Measurements from ENCODE around the gene PAX5.

PAX5 gene

DNA sequence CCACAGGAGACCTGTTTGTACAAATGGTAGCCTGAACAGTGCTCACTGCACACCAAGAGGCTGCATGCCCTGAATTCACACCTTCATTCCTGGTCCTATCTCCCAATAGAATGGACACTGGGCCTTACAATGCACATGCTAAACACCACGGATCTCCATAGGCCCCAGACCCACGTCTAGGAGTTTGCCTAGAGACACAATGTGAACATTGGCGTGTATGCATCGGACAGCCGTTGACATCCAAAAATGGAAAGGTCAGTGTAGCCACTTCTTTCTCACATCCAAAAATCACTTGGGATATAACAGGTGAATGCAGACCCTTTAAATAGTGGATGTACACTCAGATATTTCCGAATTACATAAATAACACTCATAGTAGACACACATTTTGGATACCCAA lies 927 bp downstream of the PAX5 start:
- no peak for DNase-seq
- no peak overlapping the region for H3K9ac ChIP-seq (ENCODE audit: low read depth, low read length)
- no peaks in the 10 kb centered on the region; the same call in 1 of the 2 replicates for H4K20me1 ChIP-seq (ENCODE audit: insufficient read depth, low read length)
- H3K4me2 ChIP-seq (ENCODE audit: insufficient read depth, low read length), result no peak overlapping the region
- no peak overlapping the region for H3K4me3 ChIP-seq (ENCODE audit: low read depth in 1 of 2, low read length in 2 of 2)
- no peak for TF ChIP-seq EZH2 (IDR thresholded peaks at IDR 0.05; ENCODE audit: borderline replicate concordance, low read depth, low read length, severe bottlenecking)
- TF ChIP-seq, protein P1, sequence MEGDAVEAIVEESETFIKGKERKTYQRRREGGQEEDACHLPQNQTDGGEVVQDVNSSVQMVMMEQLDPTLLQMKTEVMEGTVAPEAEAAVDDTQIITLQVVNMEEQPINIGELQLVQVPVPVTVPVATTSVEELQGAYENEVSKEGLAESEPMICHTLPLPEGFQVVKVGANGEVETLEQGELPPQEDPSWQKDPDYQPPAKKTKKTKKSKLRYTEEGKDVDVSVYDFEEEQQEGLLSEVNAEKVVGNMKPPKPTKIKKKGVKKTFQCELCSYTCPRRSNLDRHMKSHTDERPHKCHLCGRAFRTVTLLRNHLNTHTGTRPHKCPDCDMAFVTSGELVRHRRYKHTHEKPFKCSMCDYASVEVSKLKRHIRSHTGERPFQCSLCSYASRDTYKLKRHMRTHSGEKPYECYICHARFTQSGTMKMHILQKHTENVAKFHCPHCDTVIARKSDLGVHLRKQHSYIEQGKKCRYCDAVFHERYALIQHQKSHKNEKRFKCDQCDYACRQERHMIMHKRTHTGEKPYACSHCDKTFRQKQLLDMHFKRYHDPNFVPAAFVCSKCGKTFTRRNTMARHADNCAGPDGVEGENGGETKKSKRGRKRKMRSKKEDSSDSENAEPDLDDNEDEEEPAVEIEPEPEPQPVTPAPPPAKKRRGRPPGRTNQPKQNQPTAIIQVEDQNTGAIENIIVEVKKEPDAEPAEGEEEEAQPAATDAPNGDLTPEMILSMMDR (IDR thresholded peaks at IDR 0.05; ENCODE audit: borderline replicate concordance, extremely low read depth, low read length, poor library complexity, severe bottlenecking), result no peak
- no peak overlapping the region for H2AFZ ChIP-seq (ENCODE audit: low read depth, low read length)
- H3K36me3 ChIP-seq (ENCODE audit: insufficient read depth, low read length), result no peaks in the 10 kb centered on the region
- ATAC-seq (ENCODE audit: insufficient read depth, low read depth), result no peak
- H3K27ac ChIP-seq (ENCODE audit: low read length), result no peak overlapping the region
- H3K9me3 ChIP-seq (ENCODE audit: insufficient read depth, low read length, severe bottlenecking), result no peaks in the 10 kb centered on the region
- peaks cover 9% of the 10 kb centered on the region for H3K4me1 ChIP-seq (ENCODE audit: insufficient read depth, low read length)
- H3K27me3 ChIP-seq (ENCODE audit: insufficient read depth, low read length, poor library complexity), result peaks cover 25% of the 10 kb centered on the region
- no peaks in the 10 kb centered on the region for H3K79me2 ChIP-seq (ENCODE audit: insufficient read depth, low read length)

DNA sequence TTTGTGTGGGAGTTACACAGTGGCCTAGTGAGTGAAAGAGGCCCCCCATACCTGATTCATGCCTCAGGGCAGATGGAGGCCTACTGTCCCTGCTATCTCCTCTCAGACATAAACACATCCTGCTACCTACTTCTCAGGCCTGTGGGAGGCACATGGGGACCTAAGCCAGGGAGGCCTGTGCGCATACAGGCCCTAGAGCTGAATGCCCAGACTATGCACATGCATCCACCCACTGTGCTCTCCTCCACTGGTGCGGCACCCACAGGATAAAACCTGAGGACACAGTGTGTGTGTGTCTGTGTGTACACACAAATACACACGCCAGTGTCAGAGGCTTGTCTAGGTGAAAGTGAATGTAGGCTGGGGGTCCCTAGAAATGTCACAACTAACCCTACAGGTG lies 1.4 kb downstream of the PAX5 start:
- peaks cover 9% of the 10 kb centered on the region for H3K4me1 ChIP-seq (ENCODE audit: insufficient read depth, low read length)
- H2AFZ ChIP-seq (ENCODE audit: low read depth, low read length), result no peak overlapping the region
- no peak for ATAC-seq (ENCODE audit: insufficient read depth, low read depth)
- no peak overlapping the region for H3K4me2 ChIP-seq (ENCODE audit: insufficient read depth, low read length)
- no peaks in the 10 kb centered on the region for H3K79me2 ChIP-seq (ENCODE audit: insufficient read depth, low read length)
- no peak overlapping the region for H3K4me3 ChIP-seq (ENCODE audit: low read depth in 1 of 2, low read length in 2 of 2)
- no peak for TF ChIP-seq EZH2 (IDR thresholded peaks at IDR 0.05; ENCODE audit: borderline replicate concordance, low read depth, low read length, severe bottlenecking)
- TF ChIP-seq, protein P1 (IDR thresholded peaks at IDR 0.05; ENCODE audit: borderline replicate concordance, extremely low read depth, low read length, poor library complexity, severe bottlenecking), result no peak
- no peaks in the 10 kb centered on the region for H3K9me3 ChIP-seq (ENCODE audit: insufficient read depth, low read length, severe bottlenecking)
- H3K27me3 ChIP-seq (ENCODE audit: insufficient read depth, low read length, poor library complexity), result peaks cover 23% of the 10 kb centered on the region
- no peak overlapping the region for H3K9ac ChIP-seq (ENCODE audit: low read depth, low read length)
- no peak for DNase-seq
- H4K20me1 ChIP-seq (ENCODE audit: insufficient read depth, low read length), result no peaks in the 10 kb centered on the region; the same call in 1 of the 2 replicates
- H3K27ac ChIP-seq (ENCODE audit: low read length), result no peak overlapping the region
- H3K36me3 ChIP-seq (ENCODE audit: insufficient read depth, low read length), result no peaks in the 10 kb centered on the region

DNA sequence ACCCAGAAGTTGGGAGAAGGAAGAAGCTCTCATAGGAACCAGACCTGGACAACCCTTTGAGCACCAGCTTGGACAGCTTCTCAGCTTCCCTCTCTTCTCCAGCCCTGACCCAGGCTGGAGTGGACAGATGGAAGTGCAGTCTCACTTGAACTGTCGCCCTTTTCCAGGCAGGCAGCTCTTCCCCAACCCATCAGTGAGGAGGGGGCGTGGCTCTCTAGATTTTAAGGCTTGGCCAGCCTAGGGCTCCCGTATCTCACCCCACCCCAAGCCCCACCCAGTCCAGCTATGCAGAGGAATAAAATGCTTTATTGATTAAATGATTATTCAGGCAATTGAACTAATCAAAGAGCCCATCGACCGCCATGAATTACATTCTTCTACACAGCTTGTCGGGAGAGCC lies 2.2 kb downstream of the PAX5 start:
- no peak for TF ChIP-seq EZH2 (IDR thresholded peaks at IDR 0.05; ENCODE audit: borderline replicate concordance, low read depth, low read length, severe bottlenecking)
- TF ChIP-seq, protein P1 (IDR thresholded peaks at IDR 0.05; ENCODE audit: borderline replicate concordance, extremely low read depth, low read length, poor library complexity, severe bottlenecking), result no peak
- no peak overlapping the region for H3K4me2 ChIP-seq (ENCODE audit: insufficient read depth, low read length)
- H2AFZ ChIP-seq (ENCODE audit: low read depth, low read length), result no peak overlapping the region
- no peaks in the 10 kb centered on the region for H3K36me3 ChIP-seq (ENCODE audit: insufficient read depth, low read length)
- H3K9me3 ChIP-seq (ENCODE audit: insufficient read depth, low read length, severe bottlenecking), result no peaks in the 10 kb centered on the region
- peaks cover 15% of the 10 kb centered on the region for H3K27me3 ChIP-seq (ENCODE audit: insufficient read depth, low read length, poor library complexity)
- no peaks in the 10 kb centered on the region for H3K79me2 ChIP-seq (ENCODE audit: insufficient read depth, low read length)
- H3K9ac ChIP-seq (ENCODE audit: low read depth, low read length), result no peak overlapping the region
- ATAC-seq (ENCODE audit: insufficient read depth, low read depth), result no peak
- no peaks in the 10 kb centered on the region; the same call in 1 of the 2 replicates for H4K20me1 ChIP-seq (ENCODE audit: insufficient read depth, low read length)
- no peak overlapping the region for H3K27ac ChIP-seq (ENCODE audit: low read length)
- no peak for DNase-seq
- H3K4me1 ChIP-seq (ENCODE audit: insufficient read depth, low read length), result peaks cover 7% of the 10 kb centered on the region
- H3K4me3 ChIP-seq (ENCODE audit: low read depth in 1 of 2, low read length in 2 of 2), result no peak overlapping the region

DNA sequence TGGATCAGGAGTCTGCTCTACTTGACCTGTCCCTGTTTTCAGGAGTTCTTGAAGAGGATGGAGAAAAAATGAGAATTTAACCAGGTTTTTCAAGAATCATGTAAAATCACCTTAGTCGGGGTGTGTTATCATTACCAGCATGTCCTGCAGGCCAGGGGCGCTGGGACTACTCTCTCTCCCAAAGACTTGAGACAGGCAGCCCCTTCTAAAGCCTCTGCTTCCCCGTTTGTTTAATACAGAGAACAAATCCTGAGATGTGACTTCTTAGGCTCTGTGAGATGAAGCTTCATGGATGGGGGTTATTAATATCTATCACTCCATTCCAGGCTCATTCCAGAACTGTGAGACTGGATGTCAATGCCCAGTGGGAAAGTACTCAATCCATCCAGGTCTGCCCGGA lies 3.0 kb downstream of the PAX5 start:
- Histone ChIP-seq H3K36me3 (ENCODE audit: insufficient read depth, low read length) (no peaks in the 10 kb centered on the region), H4K20me1 (ENCODE audit: insufficient read depth, low read length) (no peaks in the 10 kb centered on the region; the same call in 1 of the 2 replicates), H3K9me3 (ENCODE audit: insufficient read depth, low read length, severe bottlenecking) (no peaks in the 10 kb centered on the region), H3K79me2 (ENCODE audit: insufficient read depth, low read length) (no peaks in the 10 kb centered on the region), H3K4me3 (ENCODE audit: low read depth in 1 of 2, low read length in 2 of 2) (no peak overlapping the region), H3K4me2 (ENCODE audit: insufficient read depth, low read length) (no peak overlapping the region), H3K27ac (ENCODE audit: low read length) (no peak overlapping the region), H3K27me3 (ENCODE audit: insufficient read depth, low read length, poor library complexity) (peaks cover 7% of the 10 kb centered on the region), H3K9ac (ENCODE audit: low read depth, low read length) (no peak overlapping the region), H2AFZ (ENCODE audit: low read depth, low read length) (no peak overlapping the region), H3K4me1 (ENCODE audit: insufficient read depth, low read length) (no peaks in the 10 kb centered on the region)
- no peak for DNase-seq
- ATAC-seq (ENCODE audit: insufficient read depth, low read depth), result no peak
- TF ChIP-seq, protein P1 (IDR thresholded peaks at IDR 0.05; ENCODE audit: borderline replicate concordance, extremely low read depth, low read length, poor library complexity, severe bottlenecking), result no peak
- no peak for TF ChIP-seq EZH2 (IDR thresholded peaks at IDR 0.05; ENCODE audit: borderline replicate concordance, low read depth, low read length, severe bottlenecking)
